GM12891 (cell line): ENCODE results near the gene TAP2.

ENCODE experiments used
- PAX5 ChIP-seq: IDR thresholded peaks from 2 replicates; pipeline ENCODE4 v1.6.1; 2011; ENCODE audit warnings: low read length, moderate library complexity, mild to moderate bottlenecking; ENCODE audit not compliant: insufficient read depth, severe bottlenecking
- POLR2A ChIP-seq: IDR thresholded peaks from 2 replicates; pipeline ENCODE4 v1.6.1; 2011; ENCODE audit warnings: low read depth, low read length, control low read depth
- POLR2AphosphoS5 ChIP-seq: IDR thresholded peaks from 2 replicates; pipeline ENCODE4 v1.6.1; 2011; ENCODE audit warnings: low read depth, low read length, control low read depth
- TAF1 ChIP-seq: IDR thresholded peaks from 2 replicates; pipeline ENCODE4 v1.6.1; 2011; ENCODE audit warnings: low read depth, low read length, control low read depth

- TF ChIP-seq POLR2A: no peak
- TF ChIP-seq TAF1: no peak
- TF ChIP-seq PAX5: no peak
- no peak for TF ChIP-seq POLR2AphosphoS5
Measured at GRCh38 chr6:32842021-32842650, 3.6 kb upstream of the TAP2 start.
